K562 (cell line): Measurements from ENCODE around the gene AAK1. TPM values are rescaled to one million over a fixed set of nuclear protein-coding genes. Genes with fewer than 3 reads are reported as not detected.

Source experiments
- ATAC-seq: fragments of 200-7000 bp; cut with Tn5 transposase; 3 replicates; pipeline ENCODE4 v1.9.1; 2020; ENCODE audit warnings: moderate library complexity
- BruUV-seq: library from RNA; stranded (reverse); fragments of 400-500 nt; replicated peaks from 2 replicates; lab custom pipeline; 2021; lab: Mats Ljungman, UMichigan
- CTCF ChIA-PET: fragments of 300-600 bp; formaldehyde crosslinking; extraction: SDS; loops from one replicate; lab custom pipeline; 2021; ENCODE audit warnings: low intra/inter-chr PET ratio; lab: Yijun Ruan, JAX
- POLR2A ChIA-PET: fragments of 300-600, 350-650 bp; sonication (Branson Sonifier 250); formaldehyde crosslinking; extraction: SDS; loops from one replicate; lab custom pipeline; 2021; ENCODE audit warnings: antibody characterized with exemption, inconsistent platforms; lab: Yijun Ruan, JAX
- DNase-seq, 4 experiments: peaks; one replicate each; pipeline versions ENCODE4 v3.0.0 to v3.0.0-alpha.2; 2011 to 2018; ENCODE audit warnings: low spot score in 3 of 4, mixed read lengths in 3 of 4; ENCODE audit errors: extremely low read depth in 1 of 4
- FAIRE-seq: peaks from 2 replicates; lab custom pipeline; 2011; peaks lifted over from hg19 to GRCh38; lab: Jason Lieb, UNC
- H2AFZ ChIP-seq: 2 replicates; pipeline ENCODE4 v1.6.0; 2011; ENCODE audit warnings: low read depth, low read length, control low read depth, inconsistent platforms
- H3K27ac ChIP-seq: fragments of 200-600 bp; 3 replicates; pipeline ENCODE4 v1.8.0; 2011; ENCODE audit warnings: low read depth, mild to moderate bottlenecking, control low read depth, inconsistent platforms, low read length, moderate library complexity, mixed read lengths; ENCODE audit errors: extremely low read depth
- H3K27me3 ChIP-seq, 2 experiments: fragments of 300-600 bp in 1 of 2; 2 replicates in 1 of 2; 3 replicates in 1 of 2; pipeline versions ENCODE4 v1.6.0 to v1.8.0; 2011; ENCODE audit warnings: inconsistent platforms in 2 of 2, low read length in 2 of 2, mild to moderate bottlenecking in 1 of 2, mixed read lengths in 1 of 2, moderate library complexity in 1 of 2; ENCODE audit not compliant: control insufficient read depth in 2 of 2, insufficient read depth in 2 of 2
- H3K36me3 ChIP-seq: fragments of 300-600 bp; 3 replicates; pipeline ENCODE4 v1.8.0; 2011; ENCODE audit warnings: mild to moderate bottlenecking, low read length, inconsistent platforms; ENCODE audit not compliant: control insufficient read depth, insufficient read depth
- H3K4me1 ChIP-seq, 2 experiments: fragments of 200-600 bp in 1 of 2; replicated peaks in 1 of 2; 2 replicates in 1 of 2; 3 replicates in 1 of 2; pipeline versions ENCODE4 v1.5.1 to v1.8.0; 2011; ENCODE audit warnings: inconsistent platforms in 2 of 2, low read length in 2 of 2, mild to moderate bottlenecking in 1 of 2, mixed read lengths in 1 of 2, moderate library complexity in 1 of 2; ENCODE audit not compliant: control insufficient read depth in 2 of 2, insufficient read depth in 2 of 2
- H3K4me2 ChIP-seq: 2 replicates; pipeline ENCODE4 v1.6.1; 2011; ENCODE audit warnings: low read length, control low read depth, inconsistent platforms, mixed read lengths; ENCODE audit not compliant: insufficient read depth
- H3K4me3 ChIP-seq: fragments of 200-600 bp; sonication (generic), shearing (Covaris generic); 2 replicates; pipeline ENCODE4 v1.5.1; 2016; ENCODE audit warnings: control low read depth, inconsistent platforms
- H3K79me2 ChIP-seq: fragments of 200-600 bp; 3 replicates; pipeline ENCODE4 v1.8.0; 2011; ENCODE audit warnings: low read length, inconsistent platforms; ENCODE audit not compliant: control insufficient read depth, insufficient read depth
- H3K9ac ChIP-seq, 2 experiments: 2 replicates each; pipeline versions ENCODE4 v1.6.0 to v1.6.1; 2011; ENCODE audit warnings: low read depth in 2 of 2, low read length in 2 of 2, control low read depth in 1 of 2, inconsistent platforms in 1 of 2, mild to moderate bottlenecking in 1 of 2, mixed read lengths in 1 of 2; ENCODE audit not compliant: insufficient read depth in 1 of 2
- H3K9me1 ChIP-seq: one replicate; pipeline ENCODE4 v1.6.0; 2011; ENCODE audit warnings: inconsistent platforms, mild to moderate bottlenecking, low read length, moderate library complexity; ENCODE audit not compliant: control insufficient read depth, insufficient read depth
- H3K9me3 ChIP-seq: replicated peaks from 2 replicates; pipeline ENCODE4 v1.5.1; 2011; ENCODE audit warnings: low read depth, low read length, inconsistent platforms; ENCODE audit not compliant: control insufficient read depth, insufficient read depth
- H4K20me1 ChIP-seq: replicated peaks from 2 replicates; pipeline ENCODE4 v1.6.1; 2011; ENCODE audit warnings: low read length, inconsistent platforms, mixed read lengths; ENCODE audit not compliant: control insufficient read depth, insufficient read depth
- ARID1B ChIP-seq: fragments of 450-650 bp; IDR thresholded peaks from 2 replicates; pipeline ENCODE4 v1.6.1; 2016; ENCODE audit warnings: antibody characterized with exemption, mild to moderate bottlenecking, inconsistent platforms
- BCL6 ChIP-seq: fragments of 250-450 bp; sonication (Bioruptor Pico); IDR thresholded peaks from 2 replicates; pipeline ENCODE4 v1.4.0; 2020
- BRD9 ChIP-seq: fragments of 450-650 bp; IDR thresholded peaks from 2 replicates; pipeline ENCODE4 v1.6.1; 2018; ENCODE audit warnings: low read depth; ENCODE audit not compliant: partially characterized antibody
- CBX5 ChIP-seq: IDR thresholded peaks from 2 replicates; pipeline ENCODE4 v1.6.1; 2014; ENCODE audit warnings: low read depth, borderline replicate concordance
- DMBX1 ChIP-seq: fragments of 250-450 bp; sonication (Bioruptor Pico); IDR thresholded peaks from 2 replicates; pipeline ENCODE4 v1.8.0; 2022; ENCODE audit warnings: inconsistent platforms, mild to moderate bottlenecking, moderate library complexity, borderline replicate concordance
- DNMT1 ChIP-seq: fragments of 450-650 bp; IDR thresholded peaks from 2 replicates; pipeline ENCODE4 v1.6.1; 2016; ENCODE audit warnings: antibody characterized with exemption, mild to moderate bottlenecking
- HMG20A ChIP-seq: fragments of 450-650 bp; formaldehyde crosslinking; conservative IDR thresholded peaks from 2 replicates; pipeline ENCODE4 v1.4.0; 2020; ENCODE audit warnings: mild to moderate bottlenecking, mixed read lengths
- MAZ ChIP-seq, 2 experiments: fragments of 450-650 bp in 1 of 2; sonication (generic) in 1 of 2; formaldehyde crosslinking; IDR thresholded peaks in 1 of 2; conservative IDR thresholded peaks in 1 of 2; 2 replicates each; pipeline versions ENCODE4 v1.4.0 to v1.5.0; 2020; ENCODE audit warnings: mild to moderate bottlenecking in 1 of 2, missing genetic modification reagents in 1 of 2
- POLR2AphosphoS5 ChIP-seq: IDR thresholded peaks from 2 replicates; pipeline ENCODE4 v1.6.1; 2011; ENCODE audit warnings: mild to moderate bottlenecking, low read depth, low read length, moderate library complexity; ENCODE audit not compliant: control insufficient read depth, insufficient read depth
- POLR3G ChIP-seq: IDR thresholded peaks from 2 replicates; pipeline ENCODE4 v1.6.1; 2011; ENCODE audit not compliant: insufficient read length, insufficient replicate concordance; ENCODE audit errors: extremely low read depth
- TRIM24 ChIP-seq, 2 experiments: fragments of 450-650 bp; IDR thresholded peaks; 2 replicates each; pipeline ENCODE4 v1.6.1; 2016
- ZNF143 ChIP-seq: sonication (generic); formaldehyde crosslinking; IDR thresholded peaks from 2 replicates; pipeline ENCODE4 v1.9.0; 2022; ENCODE audit warnings: mild to moderate bottlenecking, missing genetic modification reagents
- ZNF384 ChIP-seq: IDR thresholded peaks from 2 replicates; pipeline ENCODE4 v1.6.1; 2012; ENCODE audit warnings: low read depth, low read length, improper control_type of control experiment
- ZNF561 ChIP-seq: fragments of 450-650 bp; formaldehyde crosslinking; conservative IDR thresholded peaks from 2 replicates; pipeline ENCODE4 v1.4.0; 2020; ENCODE audit warnings: mild to moderate bottlenecking, moderate library complexity
- ZSCAN32 ChIP-seq: fragments of 450-650 bp; formaldehyde crosslinking; IDR thresholded peaks from 2 replicates; pipeline ENCODE4 v1.4.0; 2020; ENCODE audit warnings: mild to moderate bottlenecking, moderate library complexity
- WGBS: fragments of 100-300 bp; shearing (Covaris generic); methylation state at CpG from one replicate; pipeline ENCODE4 v1.1.6; 2016; ENCODE audit warnings: low coverage, mixed read lengths; ENCODE audit not compliant: insufficient coverage; ENCODE audit errors: missing lambda C conversion rate; 5-methylcytosine and 5-hydroxymethylcytosine counted together
- in situ Hi-C: fragments of 300-500 bp; cut with MboI; formaldehyde crosslinking; loops from 4 replicates; pipeline ENCODE4 v1.15.0; 2018; ENCODE audit warnings: inconsistent platforms, mixed read lengths
- intact Hi-C: fragments of 100-400 bp; cut with micrococcal nuclease; formaldehyde crosslinking; loops from 2 replicates; pipeline ENCODE4 v1.14.2; 2022
- polyA plus RNA-seq, 8 experiments: library from polyadenylated mRNA; depleted of rRNA in 4 of 8; stranded (reverse) in 5 of 8; unstranded in 3 of 8; fragments of >200 nt; fragmentation: Nextera tagmentation in 2 of 8; fragmentation: Illumina TruSeq in 1 of 8; extraction: Ambion mirVana in 2 of 8; extraction: Trizol in 1 of 8; gene quantifications; 2 replicates each; pipeline versions ENCODE4 v1.2.1 to v1.2.3, GENCODE V29; 2011 to 2014; ENCODE audit warnings: inconsistent platforms in 1 of 8, missing spikeins in 1 of 8
- total RNA-seq, 7 experiments: library from RNA; depleted of rRNA in 6 of 7; stranded (reverse); fragments of >200 nt in 6 of 7; fragmentation: Illumina TruSeq in 2 of 7; extraction: Trizol in 2 of 7; gene quantifications; 2 replicates each; pipeline versions ENCODE4 v1.2.1 to v1.2.3, GENCODE V29; 2011 to 2021; ENCODE audit warnings: low replicate concordance in 1 of 7
- TF ChIP-seq, protein P1 (sequence below): sonication (generic); formaldehyde crosslinking; IDR thresholded peaks from 2 replicates; pipeline ENCODE4 v1.8.0; 2023; ENCODE audit warnings: missing genetic modification reagents, mild to moderate bottlenecking, borderline replicate concordance

AAK1 gene
- total and polyA plus RNA-seq, 9 of the 15 experiments (the other 6 are each of a cell fraction or from before 2014, with no cell fraction given), result 0.89 to 17.1 (median 6.0) TPM

GRCh38 chr2:69567909-69568300, 75.6 kb downstream of the AAK1 start:
- Histone ChIP-seq H3K27me3 (no peaks in the 10 kb centered on the region), H4K20me1 (0 out of 2 replicates have a peak, but pooled peaks cover 6% of the 10 kb centered on the region), H3K4me2 (no peak overlapping the region), H2AFZ (no peak overlapping the region), H3K4me1 (no peaks in the 10 kb centered on the region; a peak in 2 of 5 replicates), H3K36me3 (no peaks in the 10 kb centered on the region), H3K79me2 (no peaks in the 10 kb centered on the region), H3K4me3 (no peak overlapping the region), H3K9ac (peak overlapping the region in 1 of 2 experiments; percentile 17; a peak in 1 of 4 replicates), H3K27ac (no peak overlapping the region), H3K9me1 (peaks cover 4% of the 10 kb centered on the region), H3K9me3 (no peaks in the 10 kb centered on the region)
- WGBS, result 36% methylated on average over 6 of the region's 6 CpGs
- ATAC-seq (peak; percentile 39; the same call in 2 of the 3 replicates), DNase-seq (no peak), FAIRE-seq (no peak)
- CTCF ChIA-PET, result no interaction called here
- intact Hi-C loops, result loop anchor here (5.0 to 10.0 kb wide), 2 partner anchors 74 to 543 kb away; partner anchors contain the start of gene AAK1
- TF ChIP-seq ARID1B (no peak), DNMT1 (no peak), DMBX1 (no peak), CBX5 (no peak), BRD9 (no peak), POLR2AphosphoS5 (no peak), POLR3G (no peak), ZNF143 (CRISPR knock-in tag) (no peak), ZNF561 (no peak), ZSCAN32 (CRISPR knock-in tag) (no peak), MAZ (CRISPR knock-in tag; conservative IDR thresholded peaks at IDR 0.05 in 1 of 2, IDR thresholded peaks at IDR 0.05 in 1 of 2) (no peak), TRIM24 (IDR thresholded peaks at IDR 0.05) (no peak), BCL6 (CRISPR knock-in tag) (no peak), ZNF384 (no peak), HMG20A (CRISPR knock-in tag) (no peak)
- TF ChIP-seq, protein P1, sequence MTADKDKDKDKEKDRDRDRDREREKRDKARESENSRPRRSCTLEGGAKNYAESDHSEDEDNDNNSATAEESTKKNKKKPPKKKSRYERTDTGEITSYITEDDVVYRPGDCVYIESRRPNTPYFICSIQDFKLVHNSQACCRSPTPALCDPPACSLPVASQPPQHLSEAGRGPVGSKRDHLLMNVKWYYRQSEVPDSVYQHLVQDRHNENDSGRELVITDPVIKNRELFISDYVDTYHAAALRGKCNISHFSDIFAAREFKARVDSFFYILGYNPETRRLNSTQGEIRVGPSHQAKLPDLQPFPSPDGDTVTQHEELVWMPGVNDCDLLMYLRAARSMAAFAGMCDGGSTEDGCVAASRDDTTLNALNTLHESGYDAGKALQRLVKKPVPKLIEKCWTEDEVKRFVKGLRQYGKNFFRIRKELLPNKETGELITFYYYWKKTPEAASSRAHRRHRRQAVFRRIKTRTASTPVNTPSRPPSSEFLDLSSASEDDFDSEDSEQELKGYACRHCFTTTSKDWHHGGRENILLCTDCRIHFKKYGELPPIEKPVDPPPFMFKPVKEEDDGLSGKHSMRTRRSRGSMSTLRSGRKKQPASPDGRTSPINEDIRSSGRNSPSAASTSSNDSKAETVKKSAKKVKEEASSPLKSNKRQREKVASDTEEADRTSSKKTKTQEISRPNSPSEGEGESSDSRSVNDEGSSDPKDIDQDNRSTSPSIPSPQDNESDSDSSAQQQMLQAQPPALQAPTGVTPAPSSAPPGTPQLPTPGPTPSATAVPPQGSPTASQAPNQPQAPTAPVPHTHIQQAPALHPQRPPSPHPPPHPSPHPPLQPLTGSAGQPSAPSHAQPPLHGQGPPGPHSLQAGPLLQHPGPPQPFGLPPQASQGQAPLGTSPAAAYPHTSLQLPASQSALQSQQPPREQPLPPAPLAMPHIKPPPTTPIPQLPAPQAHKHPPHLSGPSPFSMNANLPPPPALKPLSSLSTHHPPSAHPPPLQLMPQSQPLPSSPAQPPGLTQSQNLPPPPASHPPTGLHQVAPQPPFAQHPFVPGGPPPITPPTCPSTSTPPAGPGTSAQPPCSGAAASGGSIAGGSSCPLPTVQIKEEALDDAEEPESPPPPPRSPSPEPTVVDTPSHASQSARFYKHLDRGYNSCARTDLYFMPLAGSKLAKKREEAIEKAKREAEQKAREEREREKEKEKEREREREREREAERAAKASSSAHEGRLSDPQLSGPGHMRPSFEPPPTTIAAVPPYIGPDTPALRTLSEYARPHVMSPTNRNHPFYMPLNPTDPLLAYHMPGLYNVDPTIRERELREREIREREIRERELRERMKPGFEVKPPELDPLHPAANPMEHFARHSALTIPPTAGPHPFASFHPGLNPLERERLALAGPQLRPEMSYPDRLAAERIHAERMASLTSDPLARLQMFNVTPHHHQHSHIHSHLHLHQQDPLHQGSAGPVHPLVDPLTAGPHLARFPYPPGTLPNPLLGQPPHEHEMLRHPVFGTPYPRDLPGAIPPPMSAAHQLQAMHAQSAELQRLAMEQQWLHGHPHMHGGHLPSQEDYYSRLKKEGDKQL (CRISPR knock-in tag), result no peak
- BruUV-seq, result no TSS peak
- in situ Hi-C loops, result loop anchor here (5.0 kb wide), 1 partner anchor 144 kb away; no protein-coding TSS in a partner anchor
- POLR2A ChIA-PET, result interaction anchor here (0.6 to 3.5 kb wide), 4 partner anchors 10 to 491 kb away, joined by 3 to 23 read pairs (median 4); no protein-coding TSS in a partner anchor
